HG02973 (cell line): Measurements from ENCODE around the gene ATG7.

ENCODE experiments used
- ATAC-seq: cut with Tn5 transposase; IDR thresholded peaks from one replicate; pipeline ENCODE4 v1.9.1; 2021; ENCODE audit warnings: moderate library complexity; ENCODE audit not compliant: unreplicated experiment

Gene ATG7

GRCh38 chr3:11603628-11604027, 331.4 kb downstream of the ATG7 start:
- ATAC-seq, result no peak

GRCh38 chr3:11604139-11604892, 332.1 kb downstream of the ATG7 start:
- no peak for ATAC-seq

GRCh38 chr3:11605398-11605797, 333.2 kb downstream of the ATG7 start:
- ATAC-seq, result no peak

GRCh38 chr3:11606090-11606784, 334.0 kb downstream of the ATG7 start:
- ATAC-seq, result no peak

DNA sequence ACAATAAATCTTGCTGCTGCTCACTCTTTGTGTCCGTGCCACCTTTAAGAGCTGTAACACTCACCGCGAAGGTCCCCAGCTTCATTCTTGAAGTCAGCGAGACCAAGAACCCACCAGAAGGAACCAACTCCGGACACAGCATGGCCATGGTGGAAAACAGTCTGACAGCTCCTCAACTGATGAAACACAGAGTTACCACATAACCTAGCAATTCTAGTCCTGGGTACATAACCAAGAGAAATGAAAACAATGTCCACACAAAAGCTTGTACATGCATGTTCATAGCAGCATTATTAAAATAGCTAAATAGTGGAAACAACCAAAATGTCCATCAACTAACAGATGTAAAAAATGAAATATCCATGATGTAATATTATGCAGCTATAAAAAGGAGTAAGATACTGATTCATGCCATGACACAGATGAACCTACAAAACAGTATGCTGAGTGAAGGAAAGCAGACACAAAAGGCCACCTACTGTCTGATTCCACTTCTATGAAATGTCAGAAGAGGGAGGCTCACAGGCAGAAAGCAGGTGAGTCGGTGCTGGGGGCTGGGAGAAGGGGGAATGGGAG, 334.8 kb downstream of the ATG7 start:
- no peak for ATAC-seq
